Dermis blood vessel endothelial cell (primary cell): ENCODE data around the gene ZNF683. TPM values are rescaled to one million over a fixed set of nuclear protein-coding genes. Genes with fewer than 3 reads are reported as not detected.
"Not testable (repeated sequence)": the region's sequence is repeated elsewhere in the genome, so short reads cannot be mapped to it uniquely, and the experiment has no call there.

Source experiments
- DNase-seq: peaks from one replicate; pipeline ENCODE4 v3.0.0; 2010
- total RNA-seq: library from RNA; depleted of rRNA; stranded (reverse); fragments of >200 nt; gene quantifications from 2 replicates; pipeline ENCODE4 v1.2.3, GENCODE V29; 2014

Gene ZNF683
- total RNA-seq, 1 donor from 2014 or later = not detected

DNA sequence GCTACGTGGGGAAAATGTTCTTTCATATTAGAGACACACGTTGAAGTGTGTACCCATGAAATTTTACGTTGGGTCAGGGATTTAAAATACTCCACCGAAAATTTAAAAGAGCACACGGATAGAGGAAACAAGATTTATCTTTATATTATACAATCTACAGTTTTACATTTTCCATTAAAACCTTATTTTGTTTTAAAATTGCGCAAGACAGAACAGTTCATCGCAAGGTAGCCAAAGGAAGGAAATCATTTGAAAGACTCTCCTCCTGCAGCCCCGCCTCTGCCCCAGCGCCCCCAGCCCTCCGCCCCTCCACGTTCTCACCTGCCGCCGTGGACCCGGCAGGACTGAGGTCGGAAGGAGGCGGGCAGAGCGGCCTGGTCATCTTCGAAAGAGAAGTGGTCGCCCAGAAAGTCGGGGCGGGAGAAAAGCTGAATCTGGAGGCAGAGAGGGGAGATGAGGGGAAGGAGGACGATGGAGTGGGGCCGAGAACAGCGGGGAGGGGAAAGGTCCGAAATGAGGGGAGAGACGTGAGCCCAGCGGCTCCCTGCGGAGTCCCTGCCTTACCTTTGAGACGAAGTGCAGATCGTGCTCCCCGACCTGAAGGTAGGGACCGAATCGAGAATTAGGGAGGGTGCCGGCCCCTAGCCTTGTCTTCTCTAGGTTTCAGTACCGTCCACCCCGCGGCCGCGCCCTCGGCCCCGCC lies 36.6 kb downstream of the ZNF683 start:
- no peak for DNase-seq

DNA sequence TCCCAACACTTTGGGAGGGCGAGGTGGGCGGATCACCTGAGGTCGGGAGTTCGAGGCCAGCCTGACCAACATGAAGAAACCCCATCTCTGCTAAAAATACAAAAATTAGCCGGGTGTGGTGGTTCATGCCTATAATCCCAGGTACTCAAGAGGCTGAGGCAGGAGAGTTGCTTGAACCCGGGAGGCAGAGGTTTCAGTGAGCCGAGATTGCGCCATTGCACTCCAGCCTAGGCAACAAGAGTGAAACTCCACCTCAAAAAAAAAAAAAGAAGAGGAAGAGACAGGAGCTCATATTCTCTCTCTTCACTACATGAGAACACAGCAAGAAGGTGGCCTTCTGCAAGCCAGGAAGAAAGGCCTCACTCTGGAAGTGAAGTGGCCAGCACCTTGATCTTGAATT lies 39.2 kb downstream of the ZNF683 start:
- not testable (repeated sequence) for DNase-seq

DNA sequence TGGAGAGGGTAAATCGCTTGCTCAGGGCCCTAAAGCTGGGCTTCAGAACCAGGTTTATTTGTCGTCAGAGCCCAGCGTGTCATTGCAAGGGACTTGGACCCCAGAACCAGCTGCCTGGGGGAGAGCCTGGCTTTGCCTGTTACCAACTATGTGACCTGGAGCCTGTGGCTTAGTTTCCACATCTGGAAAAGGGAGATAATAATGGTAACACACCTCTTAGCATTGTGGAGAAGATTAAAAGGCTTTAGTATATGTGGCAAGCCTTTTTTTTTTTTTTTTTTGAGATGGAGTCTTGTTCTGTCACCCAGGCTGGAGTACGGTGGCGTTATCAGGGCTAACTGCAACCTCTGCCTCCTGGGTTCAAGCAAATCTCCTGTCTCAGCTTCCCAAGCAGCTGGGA lies 42.3 kb downstream of the ZNF683 start:
- DNase-seq = no peak

DNA sequence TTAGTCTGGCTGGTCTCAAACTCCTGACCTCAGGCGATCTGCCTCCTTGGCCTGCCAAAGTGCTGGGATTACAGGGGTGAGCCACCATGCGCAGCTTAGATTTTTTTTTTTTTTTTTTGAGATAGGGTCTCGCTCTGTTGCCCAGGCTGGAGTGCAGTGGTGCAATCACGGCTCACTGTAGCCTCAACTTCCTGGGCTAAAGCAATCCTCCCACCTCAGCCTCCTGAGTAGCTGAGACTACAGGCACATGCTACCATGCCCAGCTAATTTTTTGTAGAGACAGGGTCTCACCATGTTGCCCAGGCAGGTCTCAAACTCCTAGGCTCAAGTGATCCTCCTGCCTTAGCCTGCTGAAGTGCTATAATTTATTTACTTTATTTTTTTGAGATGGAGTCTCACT lies 43.2 kb downstream of the ZNF683 start:
- not testable (repeated sequence) for DNase-seq

DNA sequence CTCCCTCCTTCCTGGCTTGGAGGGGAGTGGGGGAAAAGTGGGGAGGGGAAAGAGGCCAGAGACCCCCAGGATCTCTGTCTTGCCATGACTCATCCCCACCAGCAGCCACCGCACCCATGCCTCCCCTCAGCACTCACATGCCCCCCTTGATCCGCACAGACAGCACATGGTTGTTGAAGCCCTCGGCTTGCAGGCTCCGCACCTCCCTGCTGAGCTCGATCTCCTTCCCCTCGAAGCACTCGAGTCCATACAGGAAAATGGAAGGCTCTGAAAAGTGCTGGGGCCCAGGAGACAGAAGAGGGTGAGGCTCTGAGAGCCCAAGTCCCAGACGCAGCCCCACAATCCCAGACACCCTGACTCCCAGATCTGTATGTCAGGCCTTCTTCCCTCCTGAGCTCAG lies 44.0 kb downstream of the ZNF683 start:
- no peak for DNase-seq

DNA sequence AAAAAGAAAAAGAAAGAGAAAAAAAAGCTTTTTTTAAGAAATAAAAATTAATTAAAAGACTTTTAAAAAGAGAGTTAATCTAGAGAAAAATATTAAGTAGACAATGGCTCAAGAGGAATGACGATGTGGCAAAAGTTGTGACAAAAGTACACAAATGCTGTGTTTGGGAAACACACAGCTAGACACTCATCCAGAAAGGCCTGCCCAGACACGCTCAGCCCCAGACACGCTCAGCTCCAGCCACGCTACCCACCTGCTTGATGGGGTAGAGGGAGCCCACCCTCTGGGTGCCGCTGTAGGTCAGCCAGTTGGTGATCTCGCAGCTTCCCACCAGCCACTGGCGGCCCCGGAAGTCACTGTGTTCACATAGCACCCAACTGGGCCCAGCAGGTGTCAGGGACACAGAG lies 44.6 kb downstream of the ZNF683 start:
- no peak for DNase-seq

DNA sequence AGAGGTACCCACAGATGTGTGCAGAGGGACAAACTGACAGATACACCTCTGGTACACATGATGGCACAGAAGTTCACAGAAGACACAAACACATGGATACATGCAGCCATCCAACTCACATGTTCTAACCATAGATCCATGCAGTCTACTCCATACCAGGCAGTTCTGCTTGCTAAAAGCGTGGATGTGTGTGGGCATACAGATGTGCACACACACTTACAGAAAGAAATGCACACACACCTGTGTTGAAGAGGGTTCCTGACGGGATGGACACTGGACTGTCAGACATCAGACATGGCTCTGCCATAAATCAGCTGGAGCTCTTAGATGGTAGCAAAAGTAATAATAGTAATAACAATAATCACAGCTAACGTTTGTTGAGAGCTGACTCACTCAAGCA lies 48.0 kb downstream of the ZNF683 start:
- no peak for DNase-seq

DNA sequence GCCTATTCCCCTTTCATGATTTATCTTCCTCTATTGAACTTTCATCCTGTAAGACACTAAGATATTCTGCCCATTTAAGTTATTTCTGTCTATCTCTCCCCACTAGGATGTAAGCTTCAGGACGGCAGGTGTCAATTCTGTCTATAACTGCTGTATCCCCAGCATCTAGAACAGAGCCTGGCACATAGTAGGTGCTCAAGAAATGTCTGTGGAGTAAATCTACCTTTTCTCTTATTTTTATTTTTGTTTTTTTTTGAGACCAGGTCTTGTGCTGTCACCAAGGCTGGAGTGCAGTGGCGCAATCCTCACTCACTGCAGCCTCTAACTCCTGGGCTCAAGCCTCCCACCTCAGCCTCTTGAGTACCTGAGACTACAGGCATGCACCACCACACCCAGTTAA lies 49.2 kb downstream of the ZNF683 start:
- no peak for DNase-seq

DNA sequence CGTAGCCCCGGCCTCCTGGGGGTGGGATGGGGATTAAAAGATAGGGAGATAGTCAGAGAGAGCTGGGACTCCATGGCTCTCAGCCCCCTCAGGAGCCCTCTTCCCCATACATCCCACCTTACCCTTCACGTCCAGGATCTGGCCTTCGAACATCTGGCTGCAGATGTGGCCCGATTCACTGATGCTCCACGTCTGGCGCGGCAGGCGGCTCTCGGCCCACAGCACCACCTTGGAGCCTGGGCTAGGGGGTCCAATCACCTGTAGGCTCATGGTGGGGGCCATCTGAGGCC lies 50.6 kb downstream of the ZNF683 start:
- DNase-seq = no peak

DNA sequence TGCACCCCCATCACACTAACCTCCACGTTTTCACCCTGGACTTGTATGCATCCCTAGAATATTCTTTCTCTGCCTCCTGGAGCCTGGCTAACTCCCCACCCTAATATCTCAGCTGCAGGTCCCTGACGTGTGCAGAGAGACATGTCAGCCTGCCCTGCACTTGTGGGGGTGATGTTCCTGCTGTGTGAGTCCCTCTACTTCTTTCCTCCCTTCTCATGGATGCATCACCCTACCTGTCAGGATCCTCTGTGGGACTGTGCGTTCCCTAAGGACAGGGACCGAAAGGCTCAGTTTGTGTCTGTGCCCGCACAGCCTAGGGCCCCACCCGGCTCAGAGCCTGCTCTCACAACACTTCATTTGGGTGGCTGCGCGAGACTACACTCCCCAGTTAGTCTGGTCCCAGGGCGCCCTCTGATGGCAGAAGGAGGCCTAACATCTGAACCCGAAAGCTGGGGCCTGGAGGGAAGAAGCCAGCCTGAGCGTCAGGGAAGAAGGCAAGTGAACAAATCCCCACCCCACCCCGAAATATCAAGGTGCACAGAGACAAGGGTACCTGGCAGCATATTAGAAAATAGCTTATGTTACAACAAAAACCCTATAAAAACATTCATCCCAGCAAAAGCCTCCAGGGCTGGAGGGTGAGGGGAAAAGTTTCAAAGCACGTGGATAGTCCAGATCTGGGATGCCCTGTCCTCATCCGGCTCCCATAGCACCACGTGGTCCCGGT lies 51.1 kb downstream of the ZNF683 start:
- DNase-seq = peak; percentile 90

DNA sequence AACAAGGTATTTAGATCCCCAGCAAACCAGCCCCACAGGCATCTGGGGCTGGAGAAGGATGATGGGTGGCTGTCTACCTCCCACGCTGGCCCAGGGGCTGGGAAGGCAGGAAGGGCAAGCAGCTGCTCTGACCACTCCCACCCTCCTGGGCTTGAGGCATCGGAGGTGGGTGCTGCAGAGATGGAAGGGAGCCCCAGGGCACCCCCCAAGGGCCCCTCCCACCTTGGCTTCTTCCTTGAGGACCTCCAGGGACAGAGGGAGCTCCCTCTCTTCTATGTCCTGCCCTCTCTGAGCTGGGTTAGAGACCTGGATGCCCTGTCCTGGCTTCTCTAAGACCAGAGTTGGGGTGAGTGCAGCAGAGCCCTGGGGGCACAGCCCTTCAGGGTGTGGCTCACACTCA lies 51.7 kb downstream of the ZNF683 start:
- no peak for DNase-seq

DNA sequence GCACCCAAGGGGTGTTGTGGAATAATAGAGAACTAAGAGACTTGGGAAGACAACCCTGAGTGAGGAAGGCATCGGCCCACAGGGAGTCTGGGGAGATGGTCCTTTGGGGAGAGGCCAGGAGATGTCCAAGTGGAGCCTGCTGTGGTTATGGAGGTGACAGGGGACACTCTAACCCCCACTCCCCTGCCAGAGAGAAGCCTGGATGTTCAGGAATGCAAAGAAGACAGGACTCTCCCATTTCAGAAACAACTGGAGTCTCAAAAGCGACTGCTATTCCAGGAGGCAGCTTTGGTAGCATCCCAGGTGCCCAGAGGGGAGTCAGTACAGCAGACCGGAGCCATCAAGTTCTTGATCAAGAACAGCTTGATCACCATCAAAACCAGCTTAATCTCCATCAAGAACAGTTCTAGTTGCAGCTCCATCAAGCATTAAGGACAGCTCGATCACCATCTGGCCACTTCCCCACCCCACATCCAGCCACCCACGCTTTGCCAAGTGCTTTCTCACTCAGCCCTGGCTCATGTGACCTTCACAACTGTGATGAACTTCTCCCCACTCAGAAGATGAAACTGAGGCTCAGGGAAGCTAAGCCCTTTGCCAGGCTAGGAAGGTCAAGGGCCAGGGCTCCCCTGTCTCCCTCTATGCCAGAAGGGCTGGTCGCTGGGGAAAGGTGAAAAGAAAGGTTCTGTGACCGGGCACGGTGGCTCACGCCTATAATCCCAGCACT lies 54.0 kb downstream of the ZNF683 start:
- no peak for DNase-seq

DNA sequence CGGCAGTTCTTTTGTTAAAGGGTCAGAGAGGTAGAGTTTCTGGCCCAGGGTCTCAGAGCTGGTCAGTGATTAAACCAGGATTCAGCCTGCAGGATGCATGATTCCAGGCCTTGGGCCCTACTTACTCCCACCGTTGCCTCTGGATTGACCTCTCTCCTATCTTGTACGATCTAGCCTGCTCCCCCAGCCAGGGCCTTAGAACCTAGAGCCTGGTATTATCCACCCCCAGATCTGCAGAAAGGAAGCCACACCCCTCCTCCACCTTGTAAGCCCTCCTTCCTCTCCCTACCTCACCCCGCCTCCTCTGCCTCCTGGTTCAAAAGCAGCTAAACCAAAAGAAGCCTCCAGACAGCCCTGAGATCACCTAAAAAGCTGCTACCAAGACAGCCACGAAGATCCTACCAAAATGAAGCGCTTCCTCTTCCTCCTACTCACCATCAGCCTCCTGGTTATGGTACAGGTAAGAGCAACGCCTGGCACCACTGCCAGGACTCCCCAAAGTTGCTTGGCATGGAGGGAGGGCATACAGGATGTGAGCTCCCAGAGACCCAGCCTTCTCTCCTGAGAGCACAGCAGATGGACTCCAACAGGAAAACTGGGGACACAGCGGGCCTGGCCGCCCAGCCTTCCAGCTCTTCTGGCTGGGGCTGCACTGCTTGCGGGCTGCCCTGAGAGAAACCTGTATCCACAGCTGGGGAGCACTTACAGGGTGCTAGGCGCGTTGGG lies 54.8 kb downstream of the ZNF683 start, which contains the start of gene CD52:
Gene CD52, plus strand, starts transcription at position 347 of the 726 bp plus-strand sequence. Its CDS starts 60 bp downstream, at position 407.
- DNase-seq = no peak

DNA sequence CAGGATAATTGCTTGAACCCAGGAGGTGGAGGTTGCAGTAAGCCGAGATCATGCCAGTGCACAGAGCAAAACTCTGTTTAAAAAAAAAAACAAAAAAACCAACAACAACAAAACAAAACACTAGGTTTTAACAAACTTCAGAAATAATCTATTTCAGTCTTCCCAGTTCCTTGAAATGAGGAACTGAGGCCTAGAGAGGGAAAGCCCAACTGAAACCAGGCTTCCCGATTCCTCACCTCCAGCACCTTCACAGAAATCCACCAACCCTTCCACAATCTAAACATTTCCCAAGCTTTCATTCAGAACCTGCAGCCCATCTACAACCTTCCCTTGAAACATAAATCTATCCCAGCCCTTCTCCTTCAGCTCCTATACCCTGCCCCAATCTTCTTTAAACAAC lies 55.4 kb downstream of the ZNF683 start:
- DNase-seq = no peak

DNA sequence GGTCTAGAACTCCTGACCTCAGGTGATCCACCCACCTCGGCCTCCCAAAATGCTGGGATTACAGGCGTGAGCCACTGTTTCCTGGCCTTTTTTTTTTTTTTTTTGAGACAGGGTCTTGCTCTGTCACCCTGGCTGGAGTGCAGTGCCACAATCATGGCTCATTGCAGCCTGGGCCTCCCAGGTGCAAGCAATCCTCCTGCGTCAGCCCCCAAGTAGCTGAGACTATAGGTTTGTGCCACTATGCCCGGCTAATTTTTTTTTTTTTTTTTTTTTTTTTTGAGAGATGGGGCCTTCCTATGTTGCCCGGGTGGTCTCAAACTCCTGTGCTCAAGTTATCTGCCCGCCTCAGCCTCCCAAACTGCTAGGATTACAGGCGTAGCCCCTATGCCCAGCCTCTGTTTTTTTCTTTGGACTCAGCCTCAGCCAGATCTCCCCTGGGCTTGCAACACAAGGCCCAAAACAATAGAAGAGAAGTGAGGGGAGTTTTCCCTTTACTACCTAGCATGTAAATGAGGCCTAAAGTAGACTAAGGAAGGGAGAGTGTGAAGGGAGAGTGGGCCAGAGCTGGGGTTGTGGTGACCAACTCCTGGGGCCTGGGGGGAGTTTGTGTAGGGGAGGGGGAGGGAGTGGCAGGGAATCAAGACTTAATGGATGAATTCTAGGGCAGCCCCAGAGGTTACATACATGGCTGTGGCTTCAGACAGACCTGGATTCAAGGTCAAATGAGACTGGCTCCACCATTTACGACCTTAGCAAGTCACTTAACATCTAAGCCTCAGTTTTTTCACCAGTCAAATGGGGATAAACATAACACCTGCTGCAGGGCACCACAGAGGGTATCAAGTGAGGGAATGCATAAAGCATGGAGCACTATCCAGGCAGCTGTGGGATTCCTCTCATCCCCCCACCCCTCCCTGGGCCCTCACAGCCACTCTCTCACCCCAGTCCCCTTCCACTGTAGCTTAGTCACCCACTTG lies 56.4 kb downstream of the ZNF683 start:
- DNase-seq = no peak

DNA sequence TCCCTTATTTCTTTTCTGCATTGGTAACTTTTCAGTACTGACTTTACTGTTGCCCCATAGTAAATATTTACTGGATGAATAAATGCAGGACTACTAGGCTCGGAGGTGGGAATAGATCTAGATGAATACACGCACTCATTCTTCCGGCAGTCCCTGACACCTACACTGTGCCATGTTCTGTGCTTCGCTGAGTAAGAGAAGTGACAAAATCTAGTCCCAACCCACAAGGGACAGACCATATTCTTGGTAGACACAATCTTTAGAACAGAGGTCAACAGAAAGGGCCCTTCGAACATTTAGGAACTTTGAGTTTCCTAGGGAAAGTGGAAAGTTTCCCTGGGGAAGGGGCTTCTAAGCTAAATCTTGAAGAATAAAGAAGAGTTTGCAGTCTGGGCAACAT lies 58.0 kb downstream of the ZNF683 start:
- DNase-seq = no peak

Other genes with a start within 250 kb of the ZNF683 start
- gene FAM110D, start 213.7 kb downstream of the ZNF683 start, total RNA-seq = 11.6 and 12.9 TPM in 2 replicates
- gene C1orf232, start 203.8 kb downstream of the ZNF683 start, total RNA-seq = not detected in 2 replicates
- gene ZNF593, start 202.8 kb downstream of the ZNF683 start, total RNA-seq = 8.0 and 25.0 TPM in 2 replicates
- gene ZNF593OS, start 200.9 kb downstream of the ZNF683 start, total RNA-seq = not detected in 2 replicates
- 0.14 TPM in 1 of 2 replicates, not detected in the other for gene CNKSR1, start 195.3 kb downstream of the ZNF683 start, total RNA-seq
- not detected in 2 replicates for gene CATSPER4, start 182.1 kb downstream of the ZNF683 start, total RNA-seq
- 10.2 and 13.9 TPM in 2 replicates for gene CEP85, start 138.6 kb downstream of the ZNF683 start, total RNA-seq
- gene SH3BGRL3, start 92.7 kb downstream of the ZNF683 start, total RNA-seq = 10.4 and 23.8 TPM in 2 replicates
- 2.3 and 3.6 TPM in 2 replicates for gene UBXN11, start 66.1 kb downstream of the ZNF683 start, total RNA-seq
- gene CD52, start 54.8 kb downstream of the ZNF683 start, total RNA-seq = not detected in 2 replicates
- 0.70 TPM in 1 of 2 replicates, not detected in the other for gene CRYBG2, start 18.6 kb downstream of the ZNF683 start, total RNA-seq
- not detected in 2 replicates for gene LIN28A, start 38.1 kb upstream of the ZNF683 start, total RNA-seq
- 44.9 and 64.5 TPM in 2 replicates for gene DHDDS, start 59.6 kb upstream of the ZNF683 start, total RNA-seq
- 99.9 and 301 TPM in 2 replicates for gene HMGN2, start 99.7 kb upstream of the ZNF683 start, total RNA-seq
- 17.7 and 21.1 TPM in 2 replicates for gene RPS6KA1, start 157.0 kb upstream of the ZNF683 start, total RNA-seq